GM12872 (cell line): ENCODE data around the gene TNS3.

Experiments
- TF ChIP-seq, protein P1 (sequence below): IDR thresholded peaks from 3 replicates; pipeline ENCODE4 v1.5.1; 2011; ENCODE audit warnings: low read depth, mild to moderate bottlenecking, low read length, moderate library complexity; ENCODE audit not compliant: insufficient read depth

The TNS3 gene

DNA sequence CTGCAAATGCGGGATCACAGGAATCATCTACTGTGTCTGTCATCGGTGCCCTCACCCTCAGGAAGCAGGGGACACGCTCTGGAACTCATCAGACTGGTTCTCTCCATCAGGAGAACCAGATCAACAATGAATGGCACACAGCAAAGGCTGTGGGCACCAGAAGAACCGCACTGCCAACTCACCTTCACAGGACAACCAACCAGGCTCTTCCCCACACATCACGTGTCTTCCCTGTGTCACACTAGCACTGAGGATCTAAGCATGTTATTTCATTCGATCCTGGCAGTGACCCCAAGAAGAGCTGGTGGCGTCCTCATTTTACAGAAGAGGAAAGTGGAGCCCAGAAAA lies 106.1 kb downstream of the TNS3 start:
- TF ChIP-seq, protein P1, sequence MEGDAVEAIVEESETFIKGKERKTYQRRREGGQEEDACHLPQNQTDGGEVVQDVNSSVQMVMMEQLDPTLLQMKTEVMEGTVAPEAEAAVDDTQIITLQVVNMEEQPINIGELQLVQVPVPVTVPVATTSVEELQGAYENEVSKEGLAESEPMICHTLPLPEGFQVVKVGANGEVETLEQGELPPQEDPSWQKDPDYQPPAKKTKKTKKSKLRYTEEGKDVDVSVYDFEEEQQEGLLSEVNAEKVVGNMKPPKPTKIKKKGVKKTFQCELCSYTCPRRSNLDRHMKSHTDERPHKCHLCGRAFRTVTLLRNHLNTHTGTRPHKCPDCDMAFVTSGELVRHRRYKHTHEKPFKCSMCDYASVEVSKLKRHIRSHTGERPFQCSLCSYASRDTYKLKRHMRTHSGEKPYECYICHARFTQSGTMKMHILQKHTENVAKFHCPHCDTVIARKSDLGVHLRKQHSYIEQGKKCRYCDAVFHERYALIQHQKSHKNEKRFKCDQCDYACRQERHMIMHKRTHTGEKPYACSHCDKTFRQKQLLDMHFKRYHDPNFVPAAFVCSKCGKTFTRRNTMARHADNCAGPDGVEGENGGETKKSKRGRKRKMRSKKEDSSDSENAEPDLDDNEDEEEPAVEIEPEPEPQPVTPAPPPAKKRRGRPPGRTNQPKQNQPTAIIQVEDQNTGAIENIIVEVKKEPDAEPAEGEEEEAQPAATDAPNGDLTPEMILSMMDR = no peak

DNA sequence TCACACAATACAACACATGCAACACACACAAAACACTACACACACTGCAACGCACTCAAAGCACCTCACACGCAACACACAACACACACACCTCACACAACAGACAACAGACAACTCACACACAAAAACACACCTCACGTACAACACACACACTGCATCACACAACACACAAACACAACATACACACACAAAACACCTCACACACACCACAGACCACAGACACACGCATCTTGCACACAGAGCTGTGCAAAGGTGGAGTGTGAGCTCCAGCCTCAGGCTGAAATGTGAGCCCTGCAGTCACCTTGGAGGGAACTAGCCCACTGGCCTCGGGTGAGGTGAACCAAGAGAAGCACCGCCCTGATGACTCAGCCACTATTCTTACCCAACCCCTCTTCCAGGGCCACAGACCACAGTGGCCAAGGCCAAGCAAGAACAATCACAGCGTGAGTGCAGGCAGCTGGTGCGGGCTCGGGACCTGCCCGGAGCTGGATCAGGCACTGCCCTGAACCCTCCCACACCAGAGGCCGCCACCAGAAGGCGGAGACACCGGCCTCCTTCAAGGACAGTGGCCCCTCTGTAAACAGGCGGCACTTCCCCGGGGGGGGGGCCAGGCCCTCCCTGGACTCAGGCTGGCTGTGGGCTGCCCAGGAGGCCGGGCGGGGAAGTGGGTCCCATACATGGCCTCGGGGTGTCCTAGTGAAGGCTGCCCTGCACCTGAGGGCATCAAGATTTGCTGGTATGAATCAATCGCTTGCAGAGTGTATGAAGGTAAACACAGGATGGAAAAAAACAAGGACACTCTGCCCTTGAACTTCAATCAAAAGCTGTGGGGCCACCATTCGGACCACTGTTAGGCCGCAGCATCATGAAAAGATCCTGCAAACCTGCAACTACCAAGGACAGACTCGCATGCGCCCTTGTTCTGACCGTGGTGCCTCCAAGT lies 106.7 kb downstream of the TNS3 start:
- TF ChIP-seq, protein P1 = no peak

DNA sequence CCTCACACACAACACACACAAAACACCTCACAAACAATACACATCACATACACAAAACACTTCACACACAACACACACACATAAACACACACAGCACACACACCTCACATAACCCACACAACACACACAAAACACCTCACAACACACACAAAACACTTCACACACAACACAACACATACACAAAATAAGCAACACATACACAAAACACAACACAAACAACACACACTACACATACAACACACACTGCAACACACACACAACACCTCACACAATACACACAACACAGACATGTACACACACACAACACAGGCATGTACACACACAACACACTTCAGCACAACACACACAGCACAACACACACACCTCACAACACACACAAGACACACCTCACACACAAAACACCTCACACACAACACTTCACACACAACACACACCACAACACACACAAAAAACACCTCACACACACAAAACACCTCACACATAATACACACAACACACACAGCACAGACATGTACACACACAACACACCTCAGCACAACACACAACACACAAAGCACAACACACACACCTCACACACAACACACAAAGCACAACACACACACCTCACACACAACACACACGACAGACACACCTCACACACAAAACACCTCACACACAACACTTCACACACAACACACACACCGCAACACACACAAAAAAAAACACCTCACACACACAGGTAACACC lies 107.5 kb downstream of the TNS3 start:
- TF ChIP-seq, protein P1 = no peak

DNA sequence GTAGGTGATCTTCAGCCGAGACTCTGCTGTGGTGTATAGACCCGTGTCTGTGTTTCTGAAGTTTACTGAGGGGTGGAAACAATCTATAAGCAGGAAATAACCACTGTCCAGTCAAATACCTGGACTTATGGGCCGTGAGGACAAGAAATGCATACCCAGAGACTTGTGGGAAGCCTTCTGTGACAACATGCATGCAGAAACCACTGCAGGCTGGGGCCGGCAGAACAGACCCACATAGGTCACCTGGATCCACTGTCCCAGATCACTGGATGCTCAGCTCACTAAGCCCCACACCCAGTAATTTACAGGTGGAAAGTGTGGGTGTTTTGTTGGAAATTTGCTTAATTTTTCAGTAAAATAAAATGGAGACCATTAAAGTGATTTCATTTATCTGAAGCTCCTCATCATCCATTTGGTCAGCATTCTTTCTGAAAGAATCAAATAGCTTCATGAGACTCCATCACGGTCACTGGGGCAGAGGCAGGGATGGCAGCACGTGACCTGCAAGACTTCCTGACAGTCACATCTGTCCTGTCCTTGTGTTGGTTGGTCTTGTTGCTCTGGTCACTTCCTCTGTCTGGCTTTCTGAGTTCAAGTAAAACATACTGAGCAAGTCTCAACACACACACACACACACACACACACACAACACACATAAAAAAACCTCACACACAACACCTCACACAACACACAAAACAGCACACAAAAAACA lies 108.3 kb downstream of the TNS3 start:
- TF ChIP-seq, protein P1 = no peak

DNA sequence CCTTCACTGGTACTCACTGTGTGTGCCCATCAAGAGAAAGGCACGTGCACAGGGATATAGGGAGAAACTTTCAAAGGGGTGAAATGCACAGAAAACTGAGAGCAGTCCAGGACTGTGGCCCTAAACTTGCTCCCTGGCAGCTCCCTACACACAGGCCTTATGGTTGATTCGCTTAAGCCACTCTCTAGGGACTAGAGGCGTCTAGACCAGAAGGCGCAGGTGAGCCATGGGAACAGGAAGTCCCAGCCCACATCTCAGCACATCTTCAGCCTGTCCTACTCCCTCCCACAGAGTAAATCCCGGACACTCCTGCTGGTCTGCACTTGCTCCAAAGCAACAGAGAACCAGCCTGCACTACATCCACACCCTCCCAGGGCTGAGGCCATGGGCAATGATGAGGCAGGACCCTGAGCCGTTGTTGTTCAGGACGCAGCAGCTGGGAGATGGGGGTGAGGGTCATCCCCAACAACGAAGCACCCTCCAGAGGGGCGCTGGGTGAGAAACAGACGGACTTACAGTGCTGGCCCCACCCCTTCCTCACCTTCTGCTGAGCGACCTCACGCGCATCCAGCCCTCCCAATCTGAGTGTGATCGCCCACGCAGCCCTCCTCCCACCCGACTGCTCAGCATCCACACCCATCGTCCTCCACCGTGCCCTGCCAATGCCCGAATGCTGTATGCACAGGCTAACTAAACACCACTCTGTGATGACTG lies 109.3 kb downstream of the TNS3 start:
- TF ChIP-seq, protein P1 = no peak

DNA sequence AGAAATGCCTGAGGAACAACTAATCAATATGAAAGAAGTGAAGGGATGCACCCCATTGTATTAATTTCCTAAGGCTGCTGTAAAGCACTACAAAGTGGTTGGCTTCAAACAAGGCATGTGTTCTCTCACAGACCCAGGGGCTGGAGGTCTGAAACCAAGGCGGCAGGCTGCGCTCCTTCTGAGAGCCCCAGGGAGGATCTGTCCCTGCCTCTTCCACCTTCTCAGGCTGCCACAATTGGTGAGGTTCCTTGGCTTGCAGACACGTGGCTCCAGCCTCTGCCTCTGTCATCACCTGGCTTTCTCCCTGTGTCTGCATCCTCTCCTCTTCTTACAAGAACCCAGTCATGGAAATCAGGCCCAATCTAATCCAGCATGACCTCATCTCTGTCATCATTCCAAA lies 110.1 kb downstream of the TNS3 start:
- TF ChIP-seq, protein P1 = no peak
